AG10803 (cell line): ENCODE measurements around the gene PPP1R18.
A peak's percentile ranks its signal among the peaks of the same experiment; 100 is the strongest.
"Not testable (repeated sequence)": the region's sequence is repeated elsewhere in the genome, so short reads cannot be mapped to it uniquely, and the experiment has no call there.

Experiments
- DNase-seq: peaks from one replicate; pipeline ENCODE4 v3.0.0; 2010; ENCODE audit warnings: low read depth
- H3K4me3 ChIP-seq: 2 replicates; pipeline ENCODE4 v1.5.1; 2011; ENCODE audit warnings: mild to moderate bottlenecking, low read length, control low read depth
- CTCF ChIP-seq: conservative IDR thresholded peaks from 2 replicates; pipeline ENCODE4 v1.5.1; 2011; ENCODE audit warnings: mild to moderate bottlenecking, low read length, control low read depth, inconsistent platforms

PPP1R18 gene

GRCh38 chr6:30721198-30722024 is 35.0 kb upstream of the PPP1R18 start:
- TF ChIP-seq CTCF = no peak; the same call in 1 of the 2 replicates
- DNase-seq = peak; percentile 89
- H3K4me3 ChIP-seq = peak overlapping the region; percentile 96

- no peak for TF ChIP-seq CTCF
- peak overlapping the region; percentile 93 for H3K4me3 ChIP-seq
- DNase-seq = peak; percentile 44
These were observed 34.3 kb upstream of the PPP1R18 start for GRCh38 chr6:30720738-30721197.

- peak; percentile 97 for DNase-seq
- 0 out of 2 replicates have a peak, but pooled peaks have one; percentile 8 for TF ChIP-seq CTCF
- peak within 1 kb of the TSS; percentile 93 for H3K4me3 ChIP-seq
These were observed 33.6 kb upstream of the PPP1R18 start, which contains the start of gene TUBB for GRCh38 chr6:30719791-30720737. TSS of gene TUBB (plus strand) at chr6:30720352. CDS start at chr6:30720507, 155 bp downstream.

GRCh38 chr6:30719356-30719755 is 32.9 kb upstream of the PPP1R18 start:
- DNase-seq = no peak
- H3K4me3 ChIP-seq = peak overlapping the region; percentile 71
- no peak for TF ChIP-seq CTCF

- peak overlapping the region; percentile 59 for H3K4me3 ChIP-seq
- not testable (repeated sequence) for DNase-seq
These were observed 31.6 kb upstream of the PPP1R18 start for GRCh38 chr6:30717845-30718720.

- peak within 1 kb of the TSS; percentile 82 for H3K4me3 ChIP-seq
These were observed 30.8 kb upstream of the PPP1R18 start, which contains the start of gene MDC1 for GRCh38 chr6:30717129-30717844. TSS of gene MDC1 (minus strand) at chr6:30717281. CDS start at chr6:30715175, 2,106 bp downstream.

More at GRCh38 chr6:30717129-30717844, 30.8 kb upstream of the PPP1R18 start, which contains the start of gene MDC1:
- DNase-seq = peak; percentile 100
- peak; percentile 28; the same call in 1 of the 2 replicates for TF ChIP-seq CTCF
